Right lung (tissue), 5 donors: Measurements from ENCODE around the gene DNAJC21. TPM values are rescaled to one million over a fixed set of nuclear protein-coding genes. Genes with fewer than 3 reads are reported as not detected.
"Not testable (repeated sequence)": the region's sequence is repeated elsewhere in the genome, so short reads cannot be mapped to it uniquely, and the experiment has no call there.

Experiments
- DNase-seq, 2 donors: peaks; one replicate each; pipeline ENCODE4 v3.0.0-alpha.2; 2013
- polyA plus RNA-seq, 5 donors: library from polyadenylated mRNA; unstranded; fragments of 120-200 nt; gene quantifications; one replicate each; pipeline versions ENCODE4 v1.2.1 to v1.2.3, GENCODE V29; 2013; ENCODE audit warnings: inconsistent platforms in 1 of 5, low replicate concordance in 1 of 5; ENCODE audit not compliant: insufficient read length in 5 of 5, insufficient read depth in 1 of 5

DNAJC21 gene
- polyA plus RNA-seq, 5 donors, result 49.8 to 71.5 (median 63.2) TPM

GRCh38 chr5:34918025-34918424, 11.3 kb upstream of the DNAJC21 start:
- no peak for DNase-seq

- no peak for DNase-seq
Measured at GRCh38 chr5:34919077-34919476, 10.3 kb upstream of the DNAJC21 start.

GRCh38 chr5:34923256-34923655, 6.1 kb upstream of the DNAJC21 start:
- DNase-seq, result not testable (repeated sequence)

GRCh38 chr5:34923694-34924461, 5.5 kb upstream of the DNAJC21 start:
- no peak for DNase-seq

- no peak for DNase-seq
Measured at GRCh38 chr5:34924462-34924765, 4.9 kb upstream of the DNAJC21 start.

GRCh38 chr5:34926318-34926888, 3.0 kb upstream of the DNAJC21 start:
- DNase-seq, result no peak

GRCh38 chr5:34927785-34928184, 1.6 kb upstream of the DNAJC21 start:
- no peak for DNase-seq

- no peak for DNase-seq
Measured at GRCh38 chr5:34928267-34928666, 1.1 kb upstream of the DNAJC21 start.

- peak; percentile 81 to 87 for DNase-seq
Measured at GRCh38 chr5:34929720-34930461, 532 bp downstream of the DNAJC21 start.

GRCh38 chr5:34930462-34930844, 1.1 kb downstream of the DNAJC21 start:
- DNase-seq, result peak in 1 of 2 donors; percentile 9

GRCh38 chr5:34930870-34931269, 1.5 kb downstream of the DNAJC21 start:
- DNase-seq, result no peak

- no peak for DNase-seq
Measured at GRCh38 chr5:34932947-34933346, 3.6 kb downstream of the DNAJC21 start.

GRCh38 chr5:34941936-34942335, 12.6 kb downstream of the DNAJC21 start:
- no peak for DNase-seq

- no peak for DNase-seq
Measured at GRCh38 chr5:34944044-34944443, 14.7 kb downstream of the DNAJC21 start.

- no peak for DNase-seq
Measured at GRCh38 chr5:34944460-34945047, 15.2 kb downstream of the DNAJC21 start.

- no peak for DNase-seq
Measured at GRCh38 chr5:34957321-34957720, 28.0 kb downstream of the DNAJC21 start.

GRCh38 chr5:34957857-34958690, 28.7 kb downstream of the DNAJC21 start:
- peak in 1 of 2 donors; percentile 4 for DNase-seq

- no peak for DNase-seq
Measured at GRCh38 chr5:34959323-34959722, 30.0 kb downstream of the DNAJC21 start.

GRCh38 chr5:34967540-34967939, 38.2 kb downstream of the DNAJC21 start:
- no peak for DNase-seq

- no peak for DNase-seq
Measured at GRCh38 chr5:34968258-34968657, 38.9 kb downstream of the DNAJC21 start.

- no peak for DNase-seq
Measured at GRCh38 chr5:34970552-34970951, 41.2 kb downstream of the DNAJC21 start.

GRCh38 chr5:34971655-34972054, 42.3 kb downstream of the DNAJC21 start:
- not testable (repeated sequence) for DNase-seq
